D721Med (cell line): ENCODE data around the gene STC2.

ENCODE experiments used
- DNase-seq: peaks from one replicate; pipeline ENCODE4 v3.0.0; 2011; ENCODE audit warnings: low spot score; ENCODE audit not compliant: insufficient read length
- FAIRE-seq: peaks from 2 replicates; lab custom pipeline; 2011; peaks lifted over from hg19 to GRCh38; lab: Jason Lieb, UNC
- CTCF ChIP-seq: IDR thresholded peaks from 2 replicates; pipeline ENCODE4 v1.5.1; 2012; ENCODE audit warnings: mild to moderate bottlenecking, control low read depth; ENCODE audit not compliant: insufficient read depth; ENCODE audit errors: missing control alignments

The STC2 gene

DNA sequence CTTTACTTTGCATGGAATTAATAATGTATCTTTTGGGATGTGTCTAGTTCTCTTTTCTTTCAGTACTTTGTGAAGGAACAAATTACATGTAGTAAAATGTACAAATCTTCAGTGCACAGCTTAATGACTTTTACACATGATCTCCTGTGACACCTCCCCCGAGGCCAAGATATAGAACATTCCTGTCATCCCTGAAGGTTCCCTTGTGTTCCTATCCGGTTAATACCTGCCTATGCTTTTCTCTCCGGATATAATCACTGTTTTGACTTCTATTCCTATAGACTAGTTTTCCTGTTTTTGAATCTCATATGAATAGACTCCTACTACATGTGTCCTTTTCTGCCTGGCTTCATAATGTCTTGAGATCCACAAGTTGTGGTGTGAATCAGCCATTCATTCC is 21.5 kb downstream of the STC2 start:
- no peak for FAIRE-seq
- no peak for TF ChIP-seq CTCF
- DNase-seq = no peak

GRCh38 chr5:173304591-173304988 is 23.6 kb downstream of the STC2 start:
- no peak for TF ChIP-seq CTCF
- DNase-seq = no peak
- no peak for FAIRE-seq

DNA sequence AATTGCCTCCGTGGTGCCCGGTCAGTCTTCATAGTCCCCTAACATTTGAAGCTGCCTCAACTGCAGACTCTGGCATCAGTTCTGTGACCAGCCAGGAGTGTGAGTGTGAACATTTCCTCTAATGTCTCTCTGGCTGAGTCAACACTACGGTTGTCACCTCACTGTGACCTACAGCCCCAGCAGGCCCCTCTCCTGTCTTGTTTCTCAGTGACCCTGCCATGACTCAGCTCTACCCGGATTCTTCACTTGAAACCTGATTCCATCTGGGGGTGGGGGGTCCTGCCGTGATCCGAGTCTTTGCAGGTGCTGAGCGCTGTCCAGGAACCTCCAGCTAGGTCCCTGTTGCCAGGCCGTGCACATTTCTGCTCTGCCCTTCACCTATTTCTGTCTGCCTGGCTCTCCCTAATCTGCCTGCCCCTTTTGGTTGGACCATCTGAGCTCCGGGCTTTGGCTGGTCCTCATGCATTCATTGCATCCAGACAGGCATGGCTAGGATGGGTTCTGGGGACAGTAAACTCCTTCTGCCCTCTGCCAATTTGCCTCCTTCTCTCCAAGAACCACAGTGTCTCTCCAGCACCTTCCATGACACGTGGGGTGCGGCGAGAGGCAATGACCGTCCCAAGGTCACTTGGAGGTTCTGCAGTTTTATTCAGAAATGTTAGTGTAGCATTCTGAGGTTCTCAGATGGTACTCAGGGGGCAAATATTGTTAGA is 24.2 kb downstream of the STC2 start:
- TF ChIP-seq CTCF = no peak
- no peak for FAIRE-seq
- DNase-seq = no peak

DNA sequence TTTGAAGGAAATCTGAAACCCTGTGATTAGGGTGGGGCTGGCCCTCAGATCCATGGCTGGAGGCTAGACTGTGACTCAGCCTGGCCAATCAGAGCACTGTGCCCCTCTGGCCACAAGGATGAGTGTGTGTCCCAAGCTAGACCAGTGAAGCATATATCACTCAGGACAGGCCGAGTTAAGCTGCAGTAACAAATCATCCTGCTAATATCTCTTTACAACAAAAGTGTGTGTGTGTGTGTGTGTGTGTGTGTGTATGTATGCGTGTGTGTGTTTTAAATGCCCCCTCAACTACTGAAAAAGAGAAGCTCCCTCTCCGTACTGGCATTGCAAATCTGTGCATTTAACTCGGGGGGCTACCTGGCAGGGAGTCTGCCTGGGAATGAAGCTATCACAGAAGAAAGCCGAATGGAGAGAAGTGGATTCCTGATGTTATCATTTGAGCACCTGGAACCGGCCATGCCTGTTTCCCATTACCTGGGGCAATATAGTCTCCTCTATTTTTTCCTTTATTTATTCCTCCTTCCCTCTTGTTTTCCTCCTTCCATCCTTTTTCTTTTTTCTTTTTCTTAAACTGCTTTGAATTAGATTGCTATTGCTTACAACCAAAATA is 25.6 kb downstream of the STC2 start:
- DNase-seq = no peak
- no peak for TF ChIP-seq CTCF
- no peak for FAIRE-seq

GRCh38 chr5:173301695-173302545 is 26.3 kb downstream of the STC2 start:
- no peak for FAIRE-seq
- no peak for TF ChIP-seq CTCF
- DNase-seq = no peak

DNA sequence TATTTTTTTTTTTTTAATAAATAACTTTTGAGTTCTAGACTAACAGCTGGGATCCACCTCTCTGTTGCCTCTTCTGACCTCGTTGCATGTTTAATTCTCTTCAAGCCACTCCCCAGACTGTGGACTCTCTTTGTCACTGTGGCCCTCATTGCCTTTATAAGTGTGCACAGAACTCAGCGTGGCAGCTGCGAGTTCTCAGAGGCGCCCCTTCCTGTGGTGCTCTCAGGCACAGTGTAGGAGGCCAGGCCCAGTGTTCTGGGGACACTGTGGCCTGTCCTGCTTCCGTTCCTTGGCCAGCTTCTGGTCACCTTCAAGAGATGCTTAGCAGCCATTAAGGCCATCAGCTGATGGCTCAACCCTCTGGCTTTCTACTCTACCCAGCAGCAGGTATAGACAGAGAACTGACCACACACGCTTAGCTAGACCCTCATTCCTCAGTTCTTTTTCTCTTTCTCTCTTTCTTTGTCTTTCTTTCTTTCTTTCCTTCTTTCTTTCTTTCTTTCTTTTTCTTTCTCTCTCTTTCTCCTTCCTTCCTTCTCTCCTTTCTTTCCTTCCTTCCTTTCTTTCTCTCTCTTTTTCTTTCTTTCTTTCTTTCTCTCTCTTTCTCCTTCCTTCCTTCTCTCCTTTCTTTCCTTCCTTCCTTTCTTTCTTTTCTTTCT is 27.7 kb downstream of the STC2 start:
- TF ChIP-seq CTCF = no peak
- DNase-seq = no peak
- FAIRE-seq = no peak
